ENCODE data around the gene RSPH6A.
A peak's percentile ranks its signal among the peaks of the same experiment; 100 is the strongest.

Gene RSPH6A

GRCh38 chr19:45769821-45770191 is 45.3 kb downstream of the RSPH6A start:
- DNase-seq (ENCODE audit: low read depth) = peak; percentile 52
- no peak for TF ChIP-seq CTCF (IDR thresholded peaks at IDR 0.05; ENCODE audit: low read length, missing control alignments)
- peak overlapping the region; percentile 65 for H3K4me3 ChIP-seq (replicated peaks; ENCODE audit: low read depth, low read length)

DNA sequence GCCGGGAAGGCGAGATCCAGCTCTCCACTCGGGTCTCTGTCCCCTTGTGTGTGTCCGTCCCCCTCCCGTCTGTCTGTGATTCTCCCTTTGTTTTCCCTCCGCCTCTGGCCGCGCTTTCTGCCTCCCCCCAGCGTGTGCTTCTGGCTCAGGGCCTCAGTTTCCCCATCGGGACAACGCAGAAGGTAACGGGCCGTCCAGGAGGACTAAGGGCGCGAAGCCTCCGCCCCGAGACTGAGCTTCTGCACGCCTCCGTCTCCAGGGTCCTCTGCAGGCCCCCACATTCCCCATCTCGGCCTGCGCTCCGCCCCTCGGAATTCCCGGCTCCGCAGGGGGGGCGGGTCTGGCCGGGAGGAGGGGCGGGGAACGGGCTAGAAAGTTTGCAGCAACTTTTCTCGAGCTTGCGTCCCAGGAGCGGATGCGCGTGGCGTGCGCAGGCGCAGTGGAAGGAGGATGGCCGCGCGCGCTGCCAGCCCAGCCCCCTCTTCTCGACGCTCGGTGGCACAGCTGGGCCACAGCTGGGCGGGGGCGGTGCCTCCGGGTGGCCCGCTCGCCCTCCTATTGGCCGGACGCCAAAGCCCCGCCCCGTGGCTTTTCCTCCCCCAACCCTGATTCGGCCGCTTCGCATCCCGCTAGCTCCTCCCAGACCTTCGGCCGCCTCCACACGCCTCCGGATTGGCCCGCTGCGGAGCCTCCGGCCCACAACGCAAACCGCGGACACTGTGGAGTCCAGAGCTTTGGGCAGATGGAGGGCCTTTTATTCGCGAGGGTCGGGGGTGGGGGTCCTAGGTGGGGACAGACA is 45.9 kb downstream of the RSPH6A start, which contains the start of gene SIX5:
Gene SIX5, minus strand, starts transcription at position 269 of the 799 bp plus-strand sequence. CDS start 408 bp downstream, outside the sequence.
- TF ChIP-seq CTCF (IDR thresholded peaks at IDR 0.05; ENCODE audit: low read length, missing control alignments) = no peak
- H3K4me3 ChIP-seq (replicated peaks; ENCODE audit: low read depth, low read length) = peak within 1 kb of the TSS; percentile 84
- peak; percentile 99 for DNase-seq (ENCODE audit: low read depth)

GRCh38 chr19:45768655-45768983 is 46.5 kb downstream of the RSPH6A start:
- no peak for TF ChIP-seq CTCF (IDR thresholded peaks at IDR 0.05; ENCODE audit: low read length, missing control alignments)
- H3K4me3 ChIP-seq (replicated peaks; ENCODE audit: low read depth, low read length) = peak overlapping the region; percentile 84
- DNase-seq (ENCODE audit: low read depth) = peak; percentile 50

GRCh38 chr19:45767881-45768654 is 47.0 kb downstream of the RSPH6A start:
- no peak for TF ChIP-seq CTCF (IDR thresholded peaks at IDR 0.05; ENCODE audit: low read length, missing control alignments)
- H3K4me3 ChIP-seq (replicated peaks; ENCODE audit: low read depth, low read length) = peak overlapping the region; percentile 84
- DNase-seq (ENCODE audit: low read depth) = peak; percentile 73

GRCh38 chr19:45767410-45767880 is 47.7 kb downstream of the RSPH6A start:
- H3K4me3 ChIP-seq (replicated peaks; ENCODE audit: low read depth, low read length) = peak overlapping the region; percentile 84
- DNase-seq (ENCODE audit: low read depth) = peak; percentile 88
- no peak for TF ChIP-seq CTCF (IDR thresholded peaks at IDR 0.05; ENCODE audit: low read length, missing control alignments)

GRCh38 chr19:45766869-45767346 is 48.2 kb downstream of the RSPH6A start:
- H3K4me3 ChIP-seq (replicated peaks; ENCODE audit: low read depth, low read length) = peak overlapping the region; percentile 84
- no peak for TF ChIP-seq CTCF (IDR thresholded peaks at IDR 0.05; ENCODE audit: low read length, missing control alignments)
- no peak for DNase-seq (ENCODE audit: low read depth)

Measured in fibroblast of pulmonary artery (primary cell).